ENCODE results near the gene FANCM. TPM values are rescaled to one million over a fixed set of nuclear protein-coding genes. Genes with fewer than 3 reads are reported as not detected.
"Not testable (repeated sequence)": the region's sequence is repeated elsewhere in the genome, so short reads cannot be mapped to it uniquely, and the experiment has no call there.

Gene FANCM
- polyA plus RNA-seq, 1 donor = 3.7 TPM

- Histone ChIP-seq H3K36me3 (ENCODE audit: control insufficient read depth, insufficient read depth, low read length) (no peaks in the 10 kb centered on the region), H3K27me3 (ENCODE audit: control insufficient read depth, insufficient read depth, low read length) (no peaks in the 10 kb centered on the region), H3K9me3 (ENCODE audit: control insufficient read depth, low read depth, low read length) (no peaks in the 10 kb centered on the region), H3K4me3 (ENCODE audit: low read length) (peak overlapping the region; percentile 76), H3K27ac (ENCODE audit: low read length) (peak overlapping the region; percentile 32), H3K4me1 (ENCODE audit: control insufficient read depth, insufficient read depth, low read length) (no peaks in the 10 kb centered on the region)
- no peak for DNase-seq
- WGBS (ENCODE audit: insufficient coverage, low lambda C conversion rate) = 0% methylated on average over 1 of the region's 7 CpGs
Observed at GRCh38 chr14:45136399-45136798, 669 bp downstream of the FANCM start.

- peaks cover 2% of the 10 kb centered on the region for H3K36me3 ChIP-seq (ENCODE audit: control insufficient read depth, insufficient read depth, low read length)
- WGBS (ENCODE audit: insufficient coverage, low lambda C conversion rate) = no CpG with 5 or more reads among the region's 6 CpGs
- H3K4me3 ChIP-seq (ENCODE audit: low read length) = no peak overlapping the region
- no peak for DNase-seq
- no peak overlapping the region for H3K27ac ChIP-seq (ENCODE audit: low read length)
- H3K9me3 ChIP-seq (ENCODE audit: control insufficient read depth, low read depth, low read length) = no peaks in the 10 kb centered on the region
- no peaks in the 10 kb centered on the region for H3K27me3 ChIP-seq (ENCODE audit: control insufficient read depth, insufficient read depth, low read length)
- no peaks in the 10 kb centered on the region for H3K4me1 ChIP-seq (ENCODE audit: control insufficient read depth, insufficient read depth, low read length)
Observed at GRCh38 chr14:45140661-45141187, 5.0 kb downstream of the FANCM start.

GRCh38 chr14:45142083-45142482 lies 6.4 kb downstream of the FANCM start:
- DNase-seq; H3K9me3 ChIP-seq (ENCODE audit: control insufficient read depth, low read depth, low read length); H3K4me3 ChIP-seq (ENCODE audit: low read length); H3K27me3 ChIP-seq (ENCODE audit: control insufficient read depth, insufficient read depth, low read length); H3K36me3 ChIP-seq (ENCODE audit: control insufficient read depth, insufficient read depth, low read length); H3K27ac ChIP-seq (ENCODE audit: low read length); H3K4me1 ChIP-seq (ENCODE audit: control insufficient read depth, insufficient read depth, low read length): not testable (repeated sequence)
- WGBS (ENCODE audit: insufficient coverage, low lambda C conversion rate) = 92% methylated on average over 2 of the region's 8 CpGs

GRCh38 chr14:45144658-45145057 lies 8.9 kb downstream of the FANCM start:
- Histone ChIP-seq H3K9me3 (ENCODE audit: control insufficient read depth, low read depth, low read length) (no peaks in the 10 kb centered on the region), H3K36me3 (ENCODE audit: control insufficient read depth, insufficient read depth, low read length) (peaks cover 2% of the 10 kb centered on the region), H3K27me3 (ENCODE audit: control insufficient read depth, insufficient read depth, low read length) (no peaks in the 10 kb centered on the region), H3K27ac (ENCODE audit: low read length) (no peak overlapping the region), H3K4me3 (ENCODE audit: low read length) (no peak overlapping the region), H3K4me1 (ENCODE audit: control insufficient read depth, insufficient read depth, low read length) (no peaks in the 10 kb centered on the region)
- DNase-seq = no peak

- WGBS (ENCODE audit: insufficient coverage, low lambda C conversion rate) = no CpG with 5 or more reads among the region's 3 CpGs
- no peak for DNase-seq
Observed at GRCh38 chr14:45145214-45145613, 9.5 kb downstream of the FANCM start.

GRCh38 chr14:45149602-45150001 lies 13.9 kb downstream of the FANCM start:
- WGBS (ENCODE audit: insufficient coverage, low lambda C conversion rate) = no CpG with 5 or more reads among the region's 3 CpGs
- H3K4me3 ChIP-seq (ENCODE audit: low read length) = no peak overlapping the region
- no peak for DNase-seq
- H3K4me1 ChIP-seq (ENCODE audit: control insufficient read depth, insufficient read depth, low read length) = no peaks in the 10 kb centered on the region
- no peaks in the 10 kb centered on the region for H3K27me3 ChIP-seq (ENCODE audit: control insufficient read depth, insufficient read depth, low read length)
- H3K36me3 ChIP-seq (ENCODE audit: control insufficient read depth, insufficient read depth, low read length) = peaks cover 2% of the 10 kb centered on the region
- no peak overlapping the region for H3K27ac ChIP-seq (ENCODE audit: low read length)
- H3K9me3 ChIP-seq (ENCODE audit: control insufficient read depth, low read depth, low read length) = no peaks in the 10 kb centered on the region

More at GRCh38 chr14:45145214-45145613, 9.5 kb downstream of the FANCM start:
- no peaks in the 10 kb centered on the region for H3K4me1 ChIP-seq (ENCODE audit: control insufficient read depth, insufficient read depth, low read length)
- H3K36me3 ChIP-seq (ENCODE audit: control insufficient read depth, insufficient read depth, low read length) = peaks cover 2% of the 10 kb centered on the region
- no peak overlapping the region for H3K27ac ChIP-seq (ENCODE audit: low read length)
- no peak overlapping the region for H3K4me3 ChIP-seq (ENCODE audit: low read length)
- H3K27me3 ChIP-seq (ENCODE audit: control insufficient read depth, insufficient read depth, low read length) = no peaks in the 10 kb centered on the region
- no peaks in the 10 kb centered on the region for H3K9me3 ChIP-seq (ENCODE audit: control insufficient read depth, low read depth, low read length)

GRCh38 chr14:45150386-45150890 lies 14.7 kb downstream of the FANCM start:
- H3K9me3 ChIP-seq (ENCODE audit: control insufficient read depth, low read depth, low read length) = no peaks in the 10 kb centered on the region
- no peak for DNase-seq
- H3K27me3 ChIP-seq (ENCODE audit: control insufficient read depth, insufficient read depth, low read length) = no peaks in the 10 kb centered on the region
- H3K4me1 ChIP-seq (ENCODE audit: control insufficient read depth, insufficient read depth, low read length) = no peaks in the 10 kb centered on the region
- no peak overlapping the region for H3K4me3 ChIP-seq (ENCODE audit: low read length)
- WGBS (ENCODE audit: insufficient coverage, low lambda C conversion rate) = 85% methylated on average over 4 of the region's 4 CpGs
- H3K27ac ChIP-seq (ENCODE audit: low read length) = no peak overlapping the region
- no peaks in the 10 kb centered on the region for H3K36me3 ChIP-seq (ENCODE audit: control insufficient read depth, insufficient read depth, low read length)

- Histone ChIP-seq H3K36me3 (ENCODE audit: control insufficient read depth, insufficient read depth, low read length) (no peaks in the 10 kb centered on the region), H3K27ac (ENCODE audit: low read length) (no peak overlapping the region), H3K9me3 (ENCODE audit: control insufficient read depth, low read depth, low read length) (no peaks in the 10 kb centered on the region), H3K27me3 (ENCODE audit: control insufficient read depth, insufficient read depth, low read length) (no peaks in the 10 kb centered on the region), H3K4me3 (ENCODE audit: low read length) (no peak overlapping the region), H3K4me1 (ENCODE audit: control insufficient read depth, insufficient read depth, low read length) (no peaks in the 10 kb centered on the region)
- DNase-seq = no peak
Observed at GRCh38 chr14:45156067-45156466, 20.3 kb downstream of the FANCM start.

GRCh38 chr14:45169906-45170305 lies 34.2 kb downstream of the FANCM start:
- Histone ChIP-seq H3K27ac (ENCODE audit: low read length) (no peak overlapping the region), H3K4me1 (ENCODE audit: control insufficient read depth, insufficient read depth, low read length) (no peaks in the 10 kb centered on the region), H3K27me3 (ENCODE audit: control insufficient read depth, insufficient read depth, low read length) (no peaks in the 10 kb centered on the region), H3K4me3 (ENCODE audit: low read length) (no peak overlapping the region), H3K9me3 (ENCODE audit: control insufficient read depth, low read depth, low read length) (no peaks in the 10 kb centered on the region), H3K36me3 (ENCODE audit: control insufficient read depth, insufficient read depth, low read length) (no peaks in the 10 kb centered on the region)
- DNase-seq = no peak

- WGBS (ENCODE audit: insufficient coverage, low lambda C conversion rate) = 80% methylated on average over 1 of the region's 5 CpGs
- Histone ChIP-seq H3K27me3 (ENCODE audit: control insufficient read depth, insufficient read depth, low read length) (no peaks in the 10 kb centered on the region), H3K36me3 (ENCODE audit: control insufficient read depth, insufficient read depth, low read length) (no peaks in the 10 kb centered on the region), H3K4me3 (ENCODE audit: low read length) (no peak overlapping the region), H3K9me3 (ENCODE audit: control insufficient read depth, low read depth, low read length) (no peaks in the 10 kb centered on the region), H3K4me1 (ENCODE audit: control insufficient read depth, insufficient read depth, low read length) (no peaks in the 10 kb centered on the region), H3K27ac (ENCODE audit: low read length) (no peak overlapping the region)
- no peak for DNase-seq
Observed at GRCh38 chr14:45177076-45177475, 41.3 kb downstream of the FANCM start.

- H3K4me3 ChIP-seq (ENCODE audit: low read length) = no peak overlapping the region
- no peaks in the 10 kb centered on the region for H3K36me3 ChIP-seq (ENCODE audit: control insufficient read depth, insufficient read depth, low read length)
- WGBS (ENCODE audit: insufficient coverage, low lambda C conversion rate) = 100% methylated on average over 5 of the region's 5 CpGs
- no peaks in the 10 kb centered on the region for H3K9me3 ChIP-seq (ENCODE audit: control insufficient read depth, low read depth, low read length)
- H3K27me3 ChIP-seq (ENCODE audit: control insufficient read depth, insufficient read depth, low read length) = no peaks in the 10 kb centered on the region
- DNase-seq = no peak
- H3K27ac ChIP-seq (ENCODE audit: low read length) = no peak overlapping the region
- no peaks in the 10 kb centered on the region for H3K4me1 ChIP-seq (ENCODE audit: control insufficient read depth, insufficient read depth, low read length)
Observed at GRCh38 chr14:45181329-45181728, 45.6 kb downstream of the FANCM start.

All from large intestine (tissue), 3 donors.